HG03457 (cell line): ENCODE measurements around the gene CHID1.

Experiments used
- ATAC-seq: cut with Tn5 transposase; IDR thresholded peaks from one replicate; pipeline ENCODE4 v1.9.1; 2021; ENCODE audit warnings: moderate number of reproducible peaks; ENCODE audit not compliant: unreplicated experiment

CHID1 gene

DNA sequence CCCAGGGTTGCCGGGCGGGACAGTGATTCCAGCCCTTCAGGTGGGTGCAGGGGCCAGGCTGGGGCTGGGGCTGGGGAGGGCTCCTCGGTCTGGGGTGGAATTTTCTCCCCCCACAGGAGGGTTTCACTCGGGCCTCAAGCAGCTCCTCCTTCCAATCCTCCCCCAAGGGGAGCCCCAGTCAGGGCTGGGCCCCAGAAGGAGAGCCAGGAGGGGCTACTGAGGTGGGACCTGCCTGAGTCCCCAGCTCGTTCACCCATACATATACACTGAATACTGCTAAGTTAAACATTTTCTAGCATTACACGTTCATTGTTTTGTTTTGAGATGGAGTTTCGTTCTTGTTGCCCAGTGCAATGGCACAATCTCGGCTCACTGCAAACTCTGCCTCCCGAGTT is 84.4 kb downstream of the CHID1 start:
- ATAC-seq, result no peak

DNA sequence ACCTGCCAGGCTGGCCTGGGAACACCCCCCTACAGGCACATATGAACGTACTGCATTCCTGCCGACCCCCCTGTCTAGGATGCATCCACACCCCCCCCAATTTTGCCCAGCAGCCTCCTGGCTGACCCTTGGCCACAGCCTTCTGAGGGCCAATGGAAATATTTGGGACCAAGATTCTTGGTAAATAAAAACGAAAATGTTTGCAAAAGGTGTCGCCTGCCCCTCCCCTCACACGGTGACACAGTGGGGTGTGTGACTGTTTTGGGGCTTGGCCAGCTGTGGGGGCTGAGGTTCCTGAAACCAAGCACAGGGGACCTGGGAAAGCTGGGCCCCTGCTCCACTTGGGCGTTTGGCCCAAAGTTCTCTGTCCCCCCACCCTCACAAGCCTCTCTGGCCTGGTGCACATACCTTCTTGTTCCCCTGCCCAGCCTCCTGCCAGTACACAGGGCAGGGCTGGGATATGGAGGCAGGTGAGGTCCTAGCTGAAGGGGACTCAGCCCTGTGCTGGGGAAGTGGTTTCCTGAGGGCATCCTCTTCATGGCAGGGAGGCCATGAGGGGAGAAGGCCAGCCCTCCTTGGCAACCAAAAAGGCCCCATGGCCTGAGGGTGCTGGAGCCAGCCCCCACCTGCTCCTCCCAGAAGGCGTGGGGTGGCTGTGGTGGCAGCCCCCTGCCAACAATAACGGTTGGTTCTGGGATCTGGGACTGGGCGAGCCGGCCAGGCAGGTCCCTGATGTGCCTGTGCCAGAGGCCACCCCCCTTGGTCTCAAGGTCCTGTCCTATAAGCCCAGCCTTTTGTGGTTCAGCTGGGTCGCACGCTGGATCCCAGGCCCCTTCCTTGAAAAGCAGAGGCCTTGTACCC is 85.0 kb downstream of the CHID1 start:
- ATAC-seq, result no peak

DNA sequence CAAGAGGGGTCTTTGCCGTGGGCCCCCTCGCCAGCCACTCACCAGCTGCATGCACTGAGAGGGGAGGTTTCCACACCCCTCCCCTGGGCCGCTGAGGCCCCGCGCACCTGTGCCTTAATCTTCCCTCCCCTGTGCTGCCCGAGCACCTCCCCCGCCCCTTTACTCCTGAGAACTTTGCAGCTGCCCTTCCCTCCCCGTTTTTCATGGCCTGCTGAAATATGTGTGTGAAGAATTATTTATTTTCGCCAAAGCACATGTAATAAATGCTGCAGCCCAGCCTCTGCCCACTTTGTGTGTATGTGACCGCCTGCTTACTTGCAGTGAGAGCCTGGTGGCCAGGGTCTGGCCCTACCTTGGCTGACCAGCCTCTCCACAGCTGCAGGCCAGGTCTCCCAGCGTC is 85.7 kb downstream of the CHID1 start:
- no peak for ATAC-seq

DNA sequence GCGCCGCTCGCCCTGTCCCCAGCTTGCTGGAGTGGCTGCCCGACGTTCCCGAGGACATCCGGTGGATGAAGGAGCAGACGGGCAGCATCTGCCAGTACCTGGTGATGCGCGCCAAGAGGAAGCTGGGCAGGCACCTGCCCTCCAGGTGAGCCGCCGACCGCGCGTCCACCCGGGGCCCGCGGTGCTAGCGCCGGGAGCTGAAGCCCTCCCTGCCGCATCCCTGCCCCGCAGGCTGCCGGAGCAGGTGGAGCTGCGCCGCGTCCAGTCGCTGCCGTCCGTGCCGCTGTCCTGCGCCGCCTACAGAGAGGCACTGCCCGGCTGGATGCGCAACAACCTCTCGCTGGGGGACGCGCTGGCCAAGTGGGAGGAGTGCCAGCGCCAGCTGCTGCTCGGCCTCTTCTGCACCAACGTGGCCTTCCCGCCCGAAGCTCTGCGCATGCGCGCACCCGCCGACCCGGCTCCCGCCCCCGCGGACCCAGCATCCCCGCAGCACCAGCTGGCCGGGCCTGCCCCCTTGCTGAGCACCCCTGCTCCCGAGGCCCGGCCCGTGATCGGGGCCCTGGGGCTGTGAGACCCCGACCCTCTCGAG is 86.2 kb downstream of the CHID1 start:
- no peak for ATAC-seq

DNA sequence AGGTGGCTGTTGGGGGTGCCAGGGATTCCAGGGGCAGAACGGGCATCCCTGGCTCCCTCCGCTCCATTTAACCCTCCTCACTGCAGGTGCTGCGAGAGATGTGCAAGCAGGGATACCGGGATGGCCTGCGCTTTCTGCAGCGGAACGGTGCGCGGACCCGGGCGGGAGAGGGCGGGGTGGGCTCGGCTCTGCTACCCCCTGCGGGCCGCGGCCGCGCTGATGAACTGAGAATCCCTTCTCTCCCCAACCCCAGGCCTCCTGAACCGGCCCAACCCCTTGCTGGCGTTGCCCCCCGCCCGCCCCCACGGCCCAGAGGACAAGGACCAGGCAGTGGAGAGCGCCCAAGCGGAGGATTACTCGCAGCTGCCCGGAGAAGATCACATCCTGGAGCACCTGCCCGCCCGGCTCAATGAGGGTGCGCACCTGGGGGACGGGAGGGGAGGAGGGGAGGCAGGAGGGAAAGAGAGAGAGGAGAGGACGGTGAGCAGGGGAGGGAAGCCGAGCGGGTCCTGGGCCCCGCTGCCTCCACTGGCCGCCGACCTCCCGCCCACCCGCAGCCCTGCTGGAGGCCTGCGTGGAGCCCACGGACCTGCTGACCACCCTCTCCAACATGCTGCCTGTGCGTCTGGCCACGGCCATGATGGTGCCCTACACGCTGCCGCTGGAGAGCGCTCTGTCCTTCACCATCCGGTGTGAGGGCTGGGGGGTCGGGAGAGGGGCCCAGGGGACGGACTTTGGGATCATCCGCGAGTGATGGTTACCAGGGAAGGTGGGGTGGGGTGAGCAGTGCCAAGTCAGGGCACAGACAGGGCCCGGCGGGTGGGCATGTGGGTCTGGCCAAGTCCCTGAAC is 86.9 kb downstream of the CHID1 start:
- no peak for ATAC-seq

DNA sequence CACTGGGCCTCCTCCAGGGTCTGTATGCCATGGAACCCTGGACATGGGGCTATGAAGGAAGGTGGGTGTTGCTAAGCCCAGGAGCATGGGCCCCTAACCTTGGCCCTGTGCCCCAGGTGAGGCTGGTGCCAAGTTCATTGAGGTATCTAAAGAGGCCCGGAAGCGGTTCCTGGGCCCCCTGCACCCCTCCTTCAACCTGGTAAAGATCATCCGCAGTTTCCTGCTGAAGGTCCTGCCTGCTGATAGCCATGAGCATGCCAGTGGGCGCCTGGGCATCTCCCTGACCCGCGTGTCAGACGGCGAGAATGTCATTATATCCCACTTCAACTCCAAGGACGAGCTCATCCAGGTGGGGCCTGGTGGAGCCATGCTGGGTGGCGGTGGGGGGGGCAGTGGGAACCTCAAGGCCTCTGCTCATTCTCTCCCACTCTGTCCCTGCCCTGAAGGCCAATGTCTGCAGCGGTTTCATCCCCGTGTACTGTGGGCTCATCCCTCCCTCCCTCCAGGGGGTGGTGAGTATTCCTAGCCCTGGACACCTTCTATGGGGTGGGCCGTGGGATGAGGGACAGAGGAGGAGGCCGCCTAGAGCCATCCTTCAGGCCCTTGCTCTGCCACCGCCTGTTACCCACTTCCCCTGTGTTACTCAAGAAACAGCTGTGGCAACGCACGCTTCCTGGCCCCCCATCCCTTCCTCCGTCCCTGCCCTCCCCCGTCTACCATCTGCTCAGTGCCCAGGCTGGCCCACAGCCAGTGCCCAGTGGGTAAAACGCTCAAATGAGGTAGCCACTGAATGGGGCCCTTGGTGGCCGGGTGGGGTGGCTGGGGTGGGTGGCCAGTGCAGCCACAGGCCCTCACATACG is 88.9 kb downstream of the CHID1 start:
- no peak for ATAC-seq

DNA sequence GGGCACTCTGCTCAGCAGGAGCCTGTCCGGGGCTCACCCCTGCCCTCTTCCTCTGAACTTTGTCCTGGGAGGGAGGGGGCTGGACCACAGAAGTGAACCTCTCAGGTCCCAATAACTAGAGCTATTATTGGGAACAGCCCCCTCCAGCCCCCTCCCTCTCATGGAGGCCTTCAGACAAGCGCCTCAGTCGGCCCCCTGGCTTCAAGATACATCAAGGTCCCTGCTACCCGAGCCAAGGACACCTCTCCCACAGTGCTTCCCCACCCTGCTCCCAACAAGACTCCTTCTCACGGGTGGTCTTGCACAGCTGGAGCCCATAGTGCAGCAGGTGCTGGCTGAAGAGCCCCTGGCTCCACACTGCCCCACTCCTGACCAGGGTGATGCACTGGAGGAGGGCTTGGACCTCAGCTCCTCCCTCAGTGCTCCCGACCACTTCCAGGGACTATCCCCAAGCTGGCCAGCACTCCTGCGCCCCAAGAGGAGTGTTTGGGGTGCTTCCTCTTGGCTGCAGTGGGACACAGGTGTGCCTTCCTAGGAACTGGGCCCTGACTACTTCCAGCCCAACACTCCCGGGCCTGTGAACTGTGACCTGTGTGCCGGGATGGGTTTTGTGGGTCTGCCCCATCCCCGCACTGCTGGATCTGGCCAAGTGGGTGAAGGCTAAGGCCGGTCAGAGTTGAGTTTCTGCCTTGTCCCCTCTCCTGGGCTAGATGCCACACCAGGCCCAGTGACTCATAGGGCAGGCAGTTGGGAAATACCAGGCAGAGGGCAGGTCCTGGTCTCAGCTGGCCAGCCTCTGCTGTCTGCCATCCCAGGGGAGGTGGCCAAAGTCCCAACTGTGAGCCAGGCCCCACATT is 89.7 kb downstream of the CHID1 start:
- ATAC-seq, result no peak

DNA sequence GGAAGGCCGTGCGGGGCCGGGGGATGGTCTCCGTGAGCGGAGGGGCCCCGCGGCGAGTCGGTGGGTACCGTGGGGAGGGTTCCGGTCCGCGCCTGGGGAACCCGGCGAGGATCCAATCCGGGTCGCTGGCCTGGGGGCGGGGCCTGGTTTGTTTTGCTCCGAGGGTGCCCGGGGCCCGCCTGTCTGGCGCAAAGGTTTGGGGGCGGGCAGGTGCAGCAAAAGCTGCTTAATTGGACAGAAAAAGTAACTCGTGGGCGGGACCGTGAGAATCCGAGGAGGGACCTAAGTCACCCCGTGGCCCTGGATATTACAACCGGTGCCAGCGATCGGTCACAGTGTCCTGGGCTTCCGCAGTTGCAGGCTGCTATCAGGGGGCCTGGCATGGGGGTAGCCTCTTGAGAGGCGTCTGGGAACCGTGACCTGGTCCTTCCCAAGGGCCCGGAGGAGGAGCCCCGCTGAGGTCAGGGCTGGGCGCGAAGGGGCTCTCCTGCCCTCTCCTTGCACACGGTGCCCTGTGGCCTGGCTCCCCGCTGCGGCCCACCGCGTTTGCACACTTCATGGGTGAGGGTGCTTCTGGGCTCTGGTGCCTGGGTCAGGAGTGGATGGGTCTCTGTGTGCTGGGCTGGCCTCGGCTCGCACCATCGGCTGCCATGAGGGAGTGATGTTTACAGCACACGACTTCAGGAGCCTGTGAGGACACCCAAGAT is 90.5 kb downstream of the CHID1 start:
- ATAC-seq, result peak; percentile 36

DNA sequence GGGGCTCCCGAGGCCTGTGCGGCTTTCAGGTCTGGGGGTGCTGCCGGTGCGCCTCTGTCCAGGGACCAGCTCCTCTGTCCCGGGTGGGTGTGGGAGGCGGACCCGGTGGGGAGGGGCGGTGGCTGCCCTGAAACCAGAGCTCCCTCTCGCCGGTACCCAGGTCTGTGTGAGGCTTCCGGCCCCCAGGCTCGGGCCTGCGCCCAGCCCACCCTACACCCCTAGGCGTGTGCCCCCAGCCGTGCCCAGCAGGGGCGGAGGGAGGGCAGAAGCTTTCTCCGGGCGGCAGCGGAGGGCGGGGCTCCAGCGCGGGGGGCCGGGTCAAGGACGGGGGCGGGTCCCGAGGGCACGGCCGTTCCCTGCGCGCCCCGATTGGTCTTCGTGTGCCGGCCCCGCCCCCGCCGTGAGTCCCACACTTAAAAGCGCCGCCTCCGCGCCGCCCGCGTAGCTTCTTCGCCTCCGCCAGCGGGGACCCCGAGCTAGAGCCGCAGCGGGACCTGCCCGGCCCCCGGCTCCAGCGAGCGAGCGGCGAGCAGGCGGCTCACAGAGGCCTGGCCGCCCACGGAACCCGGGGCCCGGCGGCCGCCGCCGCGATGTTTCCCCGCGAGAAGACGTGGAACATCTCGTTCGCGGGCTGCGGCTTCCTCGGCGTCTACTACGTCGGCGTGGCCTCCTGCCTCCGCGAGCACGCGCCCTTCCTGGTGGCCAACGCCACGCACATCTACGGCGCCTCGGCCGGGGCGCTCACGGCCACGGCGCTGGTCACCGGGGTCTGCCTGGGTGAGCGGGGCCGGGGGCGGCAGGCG is 91.3 kb downstream of the CHID1 start:
- ATAC-seq, result peak; percentile 42

DNA sequence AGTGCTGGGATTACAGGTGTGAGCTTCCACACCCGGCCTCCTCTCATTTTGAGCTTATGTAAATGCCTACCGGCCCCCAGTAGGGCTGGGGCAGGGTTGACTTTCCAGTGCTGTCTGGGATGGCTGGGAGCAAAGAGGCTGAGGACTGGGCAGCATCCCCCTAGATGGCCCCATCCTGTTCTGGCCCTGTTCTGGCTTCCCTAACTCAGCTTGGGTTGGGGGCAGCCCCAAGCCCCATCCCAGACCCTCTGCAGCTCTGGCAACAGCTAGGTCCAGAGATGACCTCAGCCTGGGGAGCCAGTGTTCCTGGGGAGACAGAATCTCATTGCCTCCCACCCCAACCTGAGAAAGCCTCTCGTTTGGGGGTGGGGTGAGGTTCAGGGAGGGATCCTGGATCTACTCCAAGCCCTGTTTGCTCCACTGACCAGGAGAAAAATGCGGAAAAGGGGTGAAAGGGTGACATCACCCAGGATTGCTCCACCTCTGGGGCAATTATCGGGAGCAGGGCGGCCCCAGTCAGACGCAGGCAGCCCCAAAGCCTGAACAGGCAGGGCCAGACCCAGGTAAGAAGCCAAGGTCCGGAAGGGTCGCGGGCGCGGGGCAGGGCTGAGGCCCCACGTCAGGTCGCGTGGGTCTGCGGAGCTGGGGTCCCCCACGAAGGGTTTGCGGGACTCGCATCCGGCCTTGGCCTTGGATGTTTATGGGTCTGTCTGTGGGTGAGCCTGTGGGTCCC is 92.0 kb downstream of the CHID1 start, which contains the start of gene PNPLA2:
Gene PNPLA2, plus strand, starts transcription at position 519 of the 733 bp plus-strand sequence. CDS start 805 bp downstream, outside the sequence.
- no peak for ATAC-seq
